Coronary artery (tissue), 2 donors: ENCODE data around the gene MPV17.

Experiments used
- DNase-seq: peaks from one replicate; pipeline ENCODE4 v3.0.0-alpha.2; 2017; ENCODE audit warnings: low spot score
- H3K27ac ChIP-seq, 2 donors: fragments of 200-600 bp; sonication (generic); one replicate each; pipeline ENCODE4 v1.5.1; 2016 to 2019
- H3K4me3 ChIP-seq: fragments of 200-600 bp; sonication (generic); 2 replicates; pipeline ENCODE4 v1.5.1; 2016; ENCODE audit warnings: mild to moderate bottlenecking, moderate library complexity
- CTCF ChIP-seq: fragments of 200-600 bp; sonication (generic); IDR thresholded peaks from one replicate; pipeline ENCODE4 v1.5.1; 2019; ENCODE audit warnings: antibody characterized with exemption

MPV17 gene

DNA sequence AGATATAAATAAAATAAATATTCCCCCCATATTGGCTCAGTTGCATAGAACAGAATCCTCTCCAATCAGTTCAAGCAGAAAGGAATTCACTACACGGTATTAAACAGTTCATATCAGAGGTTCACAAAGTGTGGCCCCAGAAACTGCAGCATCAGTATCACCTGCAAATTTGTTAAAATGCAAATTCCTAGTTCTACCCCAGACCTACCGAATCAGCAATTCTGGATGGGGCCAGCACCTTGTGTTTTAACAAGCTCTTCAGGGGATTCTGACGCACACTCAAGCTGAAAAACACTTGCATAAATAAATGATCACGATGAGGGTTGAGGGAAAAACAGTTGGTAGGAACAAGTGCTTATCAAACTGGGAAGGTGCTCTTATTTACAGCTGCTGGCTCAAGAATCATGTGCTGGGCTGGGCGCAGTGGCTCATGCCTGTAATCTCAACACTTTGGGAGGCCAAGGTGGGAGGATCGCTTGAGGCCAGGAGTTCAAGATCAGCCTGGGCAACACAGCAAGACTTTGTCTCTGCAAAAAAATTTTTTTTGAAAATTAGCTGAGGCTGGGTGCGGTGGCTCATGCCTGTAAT, 27.3 kb upstream of the MPV17 start:
- no peak for TF ChIP-seq CTCF
- DNase-seq, result no peak
- Histone ChIP-seq H3K4me3 (no peak overlapping the region), H3K27ac (no peak overlapping the region)

DNA sequence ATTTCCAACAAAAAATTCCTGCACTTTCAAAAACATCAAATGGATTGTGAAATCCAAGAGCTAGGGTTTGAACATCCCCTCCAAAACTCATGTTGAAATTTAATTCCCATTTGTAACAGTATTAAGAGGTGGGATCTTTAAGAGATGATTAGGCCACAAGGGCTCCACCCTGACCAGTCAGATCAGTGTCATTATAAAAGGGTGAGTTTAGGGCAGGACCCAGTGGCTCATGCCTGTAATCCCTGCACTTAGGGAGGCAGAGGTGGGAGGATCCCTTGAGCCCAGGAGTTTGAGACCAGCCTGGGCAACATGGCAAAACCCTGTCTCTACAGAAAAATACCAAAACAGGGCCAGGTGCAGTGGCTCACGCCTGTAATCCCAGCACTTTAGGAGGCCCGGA, 24.7 kb upstream of the MPV17 start:
- no peak for DNase-seq
- H3K27ac ChIP-seq, result peak overlapping the region in 1 of 2 donors; percentile 26
- no peak for TF ChIP-seq CTCF
- H3K4me3 ChIP-seq, result no peak overlapping the region

DNA sequence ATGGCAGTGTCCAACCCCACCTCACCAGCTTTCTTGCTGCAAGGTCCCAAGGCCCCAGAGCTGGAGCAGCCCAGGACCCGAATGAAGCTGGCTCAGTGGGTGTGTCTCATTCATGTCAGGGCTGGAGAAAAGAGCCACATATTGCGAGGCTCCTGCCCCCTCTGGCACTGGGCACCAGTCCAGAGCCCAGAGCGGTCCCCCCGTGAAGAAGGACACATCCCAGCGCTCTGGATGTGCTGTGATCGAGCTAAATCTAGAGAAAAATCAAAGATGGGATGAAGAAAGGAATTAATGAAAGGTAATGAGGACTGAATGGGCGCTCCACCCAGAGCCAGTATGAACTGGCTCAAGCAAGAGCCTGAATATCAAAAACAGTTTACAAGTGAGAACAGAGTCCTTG, 13.3 kb upstream of the MPV17 start:
- no peak overlapping the region for H3K4me3 ChIP-seq
- TF ChIP-seq CTCF, result no peak
- DNase-seq, result no peak
- H3K27ac ChIP-seq, result no peak overlapping the region

- Histone ChIP-seq H3K4me3 (no peak overlapping the region), H3K27ac (no peak overlapping the region)
- no peak for TF ChIP-seq CTCF
- DNase-seq, result no peak
Observed at GRCh38 chr2:27335311-27335710, 12.4 kb upstream of the MPV17 start.

- no peak for TF ChIP-seq CTCF
- Histone ChIP-seq H3K4me3 (no peak overlapping the region), H3K27ac (no peak overlapping the region)
- DNase-seq, result no peak
Observed at GRCh38 chr2:27324720-27325119, 1.8 kb upstream of the MPV17 start.

DNA sequence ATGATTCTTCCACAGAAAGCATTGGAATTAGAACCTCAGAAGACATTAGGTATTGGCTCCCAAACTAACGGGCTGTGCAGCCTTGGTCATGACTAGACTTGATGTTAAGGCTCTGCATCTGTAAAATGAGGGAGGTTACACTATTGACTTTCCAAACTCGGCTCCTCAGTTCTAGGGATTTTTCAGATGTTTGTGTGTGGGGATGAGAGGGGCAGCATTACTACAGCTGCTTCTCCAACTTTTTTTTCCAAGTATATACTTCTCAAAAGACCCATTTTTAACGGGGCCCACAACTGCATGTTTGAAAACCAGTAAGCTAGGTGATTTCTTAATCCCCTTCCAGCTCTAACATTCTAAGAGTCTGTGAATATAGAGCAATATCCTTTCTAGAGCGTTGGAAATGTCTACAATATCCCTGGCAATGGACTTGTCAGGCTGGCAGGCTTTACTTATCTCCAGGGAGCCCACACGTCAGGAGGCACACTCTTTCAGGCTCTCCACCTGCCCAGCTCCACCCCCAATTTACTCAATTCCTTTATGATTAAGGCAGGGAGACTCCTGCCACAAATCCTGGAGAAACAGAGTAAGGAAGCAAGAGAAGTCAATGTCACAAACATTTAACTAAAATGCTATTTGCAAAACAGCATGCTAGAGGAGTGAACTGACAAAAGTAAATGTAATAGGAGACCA, 844 bp upstream of the MPV17 start:
- TF ChIP-seq CTCF, result no peak
- no peak for DNase-seq
- peak overlapping the region; percentile 90 for H3K4me3 ChIP-seq
- H3K27ac ChIP-seq, result peak overlapping the region; percentile 91 to 95

DNA sequence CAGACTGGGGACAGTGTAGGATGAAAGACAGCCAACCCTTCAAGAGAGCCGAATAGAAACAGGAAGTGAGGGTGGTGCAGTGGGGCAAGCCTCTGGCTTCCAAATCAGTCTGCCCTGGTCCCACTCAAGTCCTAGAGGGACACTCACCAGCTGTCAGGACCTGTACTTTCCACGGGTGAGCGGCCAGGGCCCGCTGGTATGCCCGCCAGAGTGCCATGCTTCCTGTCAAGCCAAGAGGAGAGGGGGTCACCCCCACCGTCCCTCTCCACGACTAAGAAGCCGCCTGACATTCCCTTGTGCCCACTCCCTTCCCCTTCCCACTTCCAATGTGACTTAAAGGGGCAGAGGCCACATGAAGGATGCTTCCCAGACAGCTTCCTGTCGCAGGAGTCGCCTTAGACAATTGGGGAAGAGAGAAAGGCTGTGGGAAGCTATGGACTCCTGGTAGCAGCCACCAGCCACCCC, 564 bp downstream of the MPV17 start:
- TF ChIP-seq CTCF, result no peak
- DNase-seq, result no peak
- Histone ChIP-seq H3K4me3 (peak overlapping the region; percentile 90), H3K27ac (peak overlapping the region; percentile 91 to 95)
